Measurements from ENCODE around the gene CDCA4.

The CDCA4 gene

GRCh38 chr14:104975481-104976197, 45.2 kb downstream of the CDCA4 start:
- DNase-seq (ENCODE audit: low spot score): no peak

GRCh38 chr14:104974665-104975390, 46.1 kb downstream of the CDCA4 start:
- DNase-seq (ENCODE audit: low spot score): no peak

GRCh38 chr14:104974146-104974541, 46.7 kb downstream of the CDCA4 start:
- DNase-seq (ENCODE audit: low spot score): no peak

- peak; percentile 56 for DNase-seq (ENCODE audit: low spot score)
Observed at GRCh38 chr14:104973385-104974145, 47.3 kb downstream of the CDCA4 start.

GRCh38 chr14:104973135-104973384, 47.8 kb downstream of the CDCA4 start:
- DNase-seq (ENCODE audit: low spot score): peak; percentile 98

GRCh38 chr14:104972301-104973134, 48.4 kb downstream of the CDCA4 start:
- DNase-seq (ENCODE audit: low spot score): no peak

- DNase-seq (ENCODE audit: low spot score): no peak
Observed at GRCh38 chr14:104971447-104972240, 49.2 kb downstream of the CDCA4 start.

GRCh38 chr14:104970231-104971068, 50.4 kb downstream of the CDCA4 start:
- peak; percentile 73 for DNase-seq (ENCODE audit: low spot score)

- DNase-seq (ENCODE audit: low spot score): no peak
Observed at GRCh38 chr14:104969741-104970230, 51.1 kb downstream of the CDCA4 start.

- DNase-seq (ENCODE audit: low spot score): no peak
Observed at GRCh38 chr14:104968541-104969401, 52.1 kb downstream of the CDCA4 start.

- peak; percentile 64 for DNase-seq (ENCODE audit: low spot score)
Observed at GRCh38 chr14:104968153-104968527, 52.7 kb downstream of the CDCA4 start.

- peak; percentile 45 for DNase-seq (ENCODE audit: low spot score)
Observed at GRCh38 chr14:104967386-104968152, 53.3 kb downstream of the CDCA4 start.

GRCh38 chr14:104966981-104967385, 53.9 kb downstream of the CDCA4 start:
- no peak for DNase-seq (ENCODE audit: low spot score)

- DNase-seq (ENCODE audit: low spot score): no peak
Observed at GRCh38 chr14:104966261-104966865, 54.5 kb downstream of the CDCA4 start.

- no peak for DNase-seq (ENCODE audit: low spot score)
Observed at GRCh38 chr14:104965561-104966231, 55.2 kb downstream of the CDCA4 start.

- no peak for DNase-seq (ENCODE audit: low spot score)
Observed at GRCh38 chr14:104964546-104964945, 56.3 kb downstream of the CDCA4 start.
